Measurements from ENCODE around the gene ZNF3.

The ZNF3 gene

GRCh38 chr7:100126931-100127865 is 45.7 kb upstream of the ZNF3 start, which contains the start of gene MBLAC1:
Gene MBLAC1 (plus strand): TSS chr7:100126967. CDS start chr7:100127396, 429 bp downstream.
- TF ChIP-seq, protein P1, sequence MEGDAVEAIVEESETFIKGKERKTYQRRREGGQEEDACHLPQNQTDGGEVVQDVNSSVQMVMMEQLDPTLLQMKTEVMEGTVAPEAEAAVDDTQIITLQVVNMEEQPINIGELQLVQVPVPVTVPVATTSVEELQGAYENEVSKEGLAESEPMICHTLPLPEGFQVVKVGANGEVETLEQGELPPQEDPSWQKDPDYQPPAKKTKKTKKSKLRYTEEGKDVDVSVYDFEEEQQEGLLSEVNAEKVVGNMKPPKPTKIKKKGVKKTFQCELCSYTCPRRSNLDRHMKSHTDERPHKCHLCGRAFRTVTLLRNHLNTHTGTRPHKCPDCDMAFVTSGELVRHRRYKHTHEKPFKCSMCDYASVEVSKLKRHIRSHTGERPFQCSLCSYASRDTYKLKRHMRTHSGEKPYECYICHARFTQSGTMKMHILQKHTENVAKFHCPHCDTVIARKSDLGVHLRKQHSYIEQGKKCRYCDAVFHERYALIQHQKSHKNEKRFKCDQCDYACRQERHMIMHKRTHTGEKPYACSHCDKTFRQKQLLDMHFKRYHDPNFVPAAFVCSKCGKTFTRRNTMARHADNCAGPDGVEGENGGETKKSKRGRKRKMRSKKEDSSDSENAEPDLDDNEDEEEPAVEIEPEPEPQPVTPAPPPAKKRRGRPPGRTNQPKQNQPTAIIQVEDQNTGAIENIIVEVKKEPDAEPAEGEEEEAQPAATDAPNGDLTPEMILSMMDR (IDR thresholded peaks at IDR 0.05; ENCODE audit: poor library complexity, severe bottlenecking), result no peak
- peak; percentile 88 for DNase-seq (ENCODE audit: low spot score)
- peaks cover 5% of the 10 kb centered on the region for H3K4me1 ChIP-seq (ENCODE audit: insufficient read depth, poor library complexity, severe bottlenecking)
- H3K4me3 ChIP-seq (ENCODE audit: severe bottlenecking), result peak within 1 kb of the TSS; percentile 61
- ATAC-seq (ENCODE audit: low read depth), result peak; percentile 71
- no peaks in the 10 kb centered on the region for H3K36me3 ChIP-seq (ENCODE audit: low read depth)
- H3K9me3 ChIP-seq (ENCODE audit: severe bottlenecking), result no peaks in the 10 kb centered on the region
- peak within 1 kb of the TSS; percentile 89 for H3K27ac ChIP-seq (ENCODE audit: poor library complexity, severe bottlenecking)
- H3K27me3 ChIP-seq (ENCODE audit: insufficient read depth, poor library complexity, severe bottlenecking), result no peaks in the 10 kb centered on the region

- peak overlapping the region; percentile 89 for H3K27ac ChIP-seq (ENCODE audit: poor library complexity, severe bottlenecking)
- ATAC-seq (ENCODE audit: low read depth), result no peak
- H3K36me3 ChIP-seq (ENCODE audit: low read depth), result no peaks in the 10 kb centered on the region
- TF ChIP-seq, protein P1 (IDR thresholded peaks at IDR 0.05; ENCODE audit: poor library complexity, severe bottlenecking), result no peak
- peaks cover 5% of the 10 kb centered on the region for H3K4me1 ChIP-seq (ENCODE audit: insufficient read depth, poor library complexity, severe bottlenecking)
- no peak for DNase-seq (ENCODE audit: low spot score)
- H3K9me3 ChIP-seq (ENCODE audit: severe bottlenecking), result no peaks in the 10 kb centered on the region
- H3K4me3 ChIP-seq (ENCODE audit: severe bottlenecking), result peak overlapping the region; percentile 61
- no peaks in the 10 kb centered on the region for H3K27me3 ChIP-seq (ENCODE audit: insufficient read depth, poor library complexity, severe bottlenecking)
Measured at GRCh38 chr7:100126239-100126930, 44.9 kb upstream of the ZNF3 start.

GRCh38 chr7:100124301-100125230 is 43.0 kb upstream of the ZNF3 start:
- no peaks in the 10 kb centered on the region for H3K9me3 ChIP-seq (ENCODE audit: severe bottlenecking)
- ATAC-seq (ENCODE audit: low read depth), result no peak
- no peak overlapping the region for H3K4me3 ChIP-seq (ENCODE audit: severe bottlenecking)
- H3K27ac ChIP-seq (ENCODE audit: poor library complexity, severe bottlenecking), result no peak overlapping the region
- TF ChIP-seq, protein P1 (IDR thresholded peaks at IDR 0.05; ENCODE audit: poor library complexity, severe bottlenecking), result no peak
- H3K27me3 ChIP-seq (ENCODE audit: insufficient read depth, poor library complexity, severe bottlenecking), result no peaks in the 10 kb centered on the region
- H3K36me3 ChIP-seq (ENCODE audit: low read depth), result no peaks in the 10 kb centered on the region
- H3K4me1 ChIP-seq (ENCODE audit: insufficient read depth, poor library complexity, severe bottlenecking), result peaks cover 5% of the 10 kb centered on the region
- DNase-seq (ENCODE audit: low spot score), result no peak

- H3K4me1 ChIP-seq (ENCODE audit: insufficient read depth, poor library complexity, severe bottlenecking), result peaks cover 5% of the 10 kb centered on the region
Measured at GRCh38 chr7:100122568-100122967, 41.0 kb upstream of the ZNF3 start.

More at GRCh38 chr7:100122568-100122967, 41.0 kb upstream of the ZNF3 start:
- no peak overlapping the region for H3K27ac ChIP-seq (ENCODE audit: poor library complexity, severe bottlenecking)
- TF ChIP-seq, protein P1 (IDR thresholded peaks at IDR 0.05; ENCODE audit: poor library complexity, severe bottlenecking), result no peak
- H3K4me3 ChIP-seq (ENCODE audit: severe bottlenecking), result no peak overlapping the region
- H3K27me3 ChIP-seq (ENCODE audit: insufficient read depth, poor library complexity, severe bottlenecking), result no peaks in the 10 kb centered on the region
- no peaks in the 10 kb centered on the region for H3K36me3 ChIP-seq (ENCODE audit: low read depth)
- no peak for ATAC-seq (ENCODE audit: low read depth)
- no peaks in the 10 kb centered on the region for H3K9me3 ChIP-seq (ENCODE audit: severe bottlenecking)
- DNase-seq (ENCODE audit: low spot score), result no peak
